ENCODE data around the gene ZXDC.

ZXDC gene

DNA sequence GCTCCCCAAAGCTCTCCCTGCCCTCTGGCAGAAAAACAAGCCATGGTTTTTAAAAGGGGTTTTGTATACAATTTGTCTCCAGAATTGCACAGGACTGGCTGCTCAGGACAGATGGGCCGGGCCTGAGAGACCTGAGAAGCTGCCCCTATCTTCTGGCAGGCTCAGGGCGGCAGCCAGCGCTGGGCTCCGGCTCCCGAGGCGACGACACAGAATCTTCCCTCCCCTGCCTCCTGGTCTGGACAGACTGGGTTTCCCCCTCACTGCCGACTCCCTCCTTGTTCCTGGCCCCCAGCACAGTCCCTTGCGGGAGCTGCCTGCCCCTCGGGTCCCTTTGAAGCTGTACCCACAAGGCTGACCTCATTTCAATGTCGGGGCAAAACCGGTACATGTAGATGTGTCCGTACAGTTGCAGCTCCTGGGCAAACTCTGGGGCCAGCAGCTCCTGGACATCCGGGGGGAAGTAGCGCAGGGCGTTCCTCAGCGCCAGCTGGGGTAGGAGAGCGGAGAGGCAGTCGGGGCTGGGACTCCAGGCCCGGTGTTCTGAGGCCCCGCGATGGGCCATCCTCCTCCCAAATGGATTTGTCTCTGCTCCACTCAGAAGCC lies 34.7 kb upstream of the ZXDC start:
- DNase-seq: no peak

DNA sequence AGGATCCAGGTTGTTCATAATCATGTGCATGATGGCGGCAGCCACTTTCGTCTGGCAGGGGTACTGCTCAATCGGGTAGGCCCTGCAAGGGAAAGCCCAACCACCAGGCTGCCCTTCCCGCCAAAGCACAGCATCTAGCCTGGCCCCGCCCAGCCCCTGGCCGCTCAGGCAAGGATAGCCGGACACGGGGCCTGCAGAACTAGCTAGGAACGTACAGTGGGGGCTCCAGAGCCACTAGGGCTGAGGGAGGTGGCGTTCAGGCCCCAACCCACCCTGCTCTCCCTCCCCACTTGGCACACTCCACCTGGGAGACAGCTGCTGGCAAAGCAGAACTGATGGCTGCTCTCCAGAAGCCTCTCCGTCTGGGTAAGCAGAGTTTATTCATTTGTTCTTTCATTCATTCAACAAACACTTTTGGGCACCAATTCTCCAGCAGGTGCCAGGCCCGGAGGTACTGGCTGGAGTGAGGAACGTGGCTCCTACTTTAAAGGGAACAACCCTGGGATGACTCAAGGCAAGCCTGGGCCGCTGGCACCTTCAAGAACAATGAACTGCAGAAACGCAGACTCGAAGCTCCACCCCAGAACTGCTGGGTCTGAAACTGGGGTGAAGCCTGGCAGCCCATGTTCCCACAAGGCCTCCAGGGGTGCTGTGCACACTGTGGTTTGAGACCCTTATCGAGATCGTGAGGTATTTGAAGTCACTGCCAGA lies 34.1 kb upstream of the ZXDC start:
- DNase-seq: no peak

DNA sequence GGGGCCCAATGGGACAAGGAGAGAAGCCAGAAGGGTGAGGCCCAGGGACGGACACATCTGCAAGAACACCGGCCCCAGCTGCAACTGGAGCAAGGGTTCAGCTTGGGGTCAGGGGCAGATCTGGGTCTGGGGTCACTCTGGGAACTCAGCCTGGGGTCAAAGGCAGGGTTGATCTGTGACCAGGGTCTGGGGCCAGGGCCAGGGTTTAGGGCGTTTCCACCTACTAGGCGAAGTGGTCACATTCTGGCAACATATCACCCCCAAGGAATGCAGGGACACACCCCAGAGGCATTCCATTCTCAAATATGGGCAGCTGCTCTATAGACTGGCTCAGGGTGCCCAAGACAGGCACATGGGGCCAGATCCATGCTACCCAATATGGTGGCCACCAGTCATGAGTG lies 32.9 kb upstream of the ZXDC start:
- no peak for DNase-seq

DNA sequence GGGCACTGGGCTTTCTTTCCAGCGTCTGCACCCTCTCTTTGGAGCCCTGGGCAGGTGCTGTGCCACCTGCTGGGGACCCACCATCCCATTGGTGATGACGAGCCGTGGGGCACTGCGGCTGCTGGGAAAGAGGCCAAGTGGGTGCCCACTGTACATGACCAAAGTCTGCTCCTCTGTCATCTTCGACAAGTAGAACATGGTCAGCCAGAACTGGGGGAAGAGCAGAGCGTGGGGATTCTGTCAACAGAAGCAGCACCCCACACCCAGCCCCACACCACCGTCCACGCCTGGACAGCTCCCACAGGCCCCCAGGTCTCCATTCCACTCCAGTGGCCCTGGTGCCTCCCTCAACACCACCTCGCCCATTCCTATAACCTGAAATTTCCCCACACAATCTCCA lies 32.2 kb upstream of the ZXDC start:
- DNase-seq: no peak

DNA sequence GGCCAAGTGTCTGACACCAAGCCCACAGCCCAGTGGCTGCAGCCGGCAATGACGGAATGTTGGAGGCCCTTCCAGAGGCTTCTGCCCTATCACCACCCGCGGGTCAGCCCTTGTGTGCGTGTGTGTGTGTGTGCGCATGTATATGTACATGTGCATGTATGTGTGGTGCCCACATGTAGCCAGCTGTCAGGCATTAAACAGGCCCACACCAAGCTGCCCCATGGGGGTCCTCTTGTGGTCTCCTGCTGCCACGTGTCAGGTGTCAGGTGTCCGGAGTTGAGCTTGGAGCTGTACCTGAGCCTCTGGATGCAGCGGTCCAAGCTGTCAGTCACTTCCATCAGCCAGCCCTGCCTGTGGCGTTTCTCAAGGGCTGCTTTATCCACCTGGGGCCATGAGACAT lies 28.0 kb upstream of the ZXDC start:
- DNase-seq: no peak

DNA sequence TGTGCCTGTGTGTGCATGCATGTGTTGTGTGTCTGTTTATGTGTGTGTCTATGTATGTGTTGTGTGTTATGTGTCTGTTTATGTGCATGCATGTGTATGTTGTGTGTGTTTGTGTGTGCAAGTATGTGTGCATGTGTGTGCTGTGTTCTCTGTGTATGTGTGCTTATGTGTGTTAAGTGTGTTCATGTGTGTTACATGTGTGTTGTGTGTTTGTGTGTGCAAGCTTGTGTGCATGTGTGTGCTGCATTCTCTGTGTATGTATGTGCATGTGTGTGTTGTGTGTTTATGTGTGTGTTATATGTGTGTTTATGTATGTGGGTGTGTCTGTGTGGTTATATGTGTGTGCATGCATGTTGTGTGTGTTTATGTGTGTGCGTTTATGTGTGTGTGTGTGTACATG lies 27.0 kb upstream of the ZXDC start:
- no peak for DNase-seq

DNA sequence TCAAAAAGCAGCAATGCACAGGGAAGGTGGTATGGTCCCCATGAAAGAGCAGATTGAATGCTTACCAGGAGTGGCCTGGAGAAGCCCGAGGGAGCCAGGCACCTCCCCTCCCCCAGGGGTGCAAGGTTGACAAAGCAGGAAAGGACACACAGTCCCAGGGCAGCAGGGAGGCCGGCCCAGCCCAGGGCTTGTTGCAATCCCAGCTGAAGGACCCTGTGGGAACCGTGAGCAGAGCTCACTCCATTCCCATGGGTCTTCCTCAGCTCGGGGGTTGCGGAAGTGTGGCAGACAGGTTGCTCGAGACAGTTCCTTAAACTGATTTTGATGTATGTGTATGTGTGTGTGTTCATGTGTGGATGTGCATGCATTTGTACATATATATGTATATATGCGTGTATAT lies 26.0 kb upstream of the ZXDC start:
- DNase-seq: no peak

DNA sequence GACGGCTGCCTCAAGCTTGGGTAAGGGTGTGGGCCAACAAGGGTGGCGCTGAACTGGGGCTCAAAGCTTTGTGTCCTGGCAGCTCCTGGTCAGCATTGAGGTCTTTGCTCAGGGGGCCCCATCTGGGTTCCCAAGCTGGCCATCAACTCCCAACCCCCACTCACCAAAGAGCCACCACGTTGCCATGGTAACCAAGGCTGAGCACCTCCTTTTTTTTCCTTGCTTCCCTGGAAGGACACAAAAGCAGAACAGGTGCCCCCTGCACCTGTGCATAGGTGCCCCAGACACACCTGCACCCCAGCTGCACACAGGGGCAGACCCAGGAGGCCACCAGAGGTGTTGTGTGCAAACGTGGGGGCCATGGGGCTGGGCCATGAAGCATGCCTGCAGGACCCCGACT lies 25.4 kb upstream of the ZXDC start:
- no peak for DNase-seq

DNA sequence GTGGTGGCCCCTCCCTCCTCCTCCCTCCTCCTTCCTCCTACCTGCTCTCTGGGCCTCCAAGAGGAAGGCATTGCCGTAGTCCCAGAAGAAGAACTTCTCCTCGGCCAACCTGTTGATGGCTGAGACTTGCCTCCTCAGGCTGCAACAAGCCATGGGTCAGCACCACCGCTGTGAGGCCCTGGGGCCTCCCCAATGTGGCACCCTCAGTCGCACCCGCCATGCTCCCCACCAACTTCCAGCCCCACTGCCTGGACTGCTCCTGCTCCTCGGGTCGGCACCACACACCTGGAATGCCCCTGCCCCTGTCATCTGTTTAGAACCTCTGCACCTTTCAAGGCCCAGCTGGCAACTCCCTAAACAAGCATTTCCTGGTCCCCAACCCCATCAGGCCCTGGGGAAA lies 24.3 kb upstream of the ZXDC start:
- no peak for DNase-seq

DNA sequence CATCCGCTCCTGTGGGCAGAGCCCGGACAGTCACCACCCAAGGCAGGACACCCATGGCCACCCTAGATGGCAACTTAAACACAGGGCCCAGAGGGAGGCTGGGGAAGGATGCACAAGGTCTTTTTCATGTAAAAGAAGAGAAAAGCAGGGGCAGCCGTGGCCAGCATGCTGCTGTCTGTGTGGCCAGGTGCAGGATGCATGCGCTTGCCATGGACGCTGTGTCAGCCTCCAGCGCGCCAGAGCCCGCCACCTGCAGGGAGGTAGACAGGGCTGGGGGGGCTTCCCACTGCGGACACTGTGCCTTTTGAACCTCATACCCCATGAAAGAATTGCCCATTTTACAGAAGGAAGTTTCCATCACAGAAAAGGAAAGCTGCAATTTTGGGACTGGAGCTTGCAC lies 23.7 kb upstream of the ZXDC start:
- DNase-seq: no peak

DNA sequence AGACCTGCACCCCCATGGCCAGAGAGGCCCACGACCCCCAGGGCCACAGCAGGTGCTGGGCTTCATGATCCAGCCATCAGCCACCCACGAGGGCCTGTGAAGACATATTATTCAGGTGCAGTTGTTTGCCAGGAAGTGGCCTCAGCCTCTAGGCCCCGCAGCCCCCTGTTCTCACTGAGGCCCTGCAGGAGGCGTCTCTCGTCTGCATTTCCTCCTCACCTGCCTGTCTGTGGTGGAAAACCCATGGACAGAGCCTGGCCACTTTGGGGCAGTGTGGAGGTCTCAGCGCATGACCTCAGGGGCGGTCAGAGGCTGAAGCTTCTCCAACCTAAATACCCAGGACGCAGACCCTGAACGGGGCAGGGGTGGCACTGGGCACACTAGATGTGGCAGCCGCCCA lies 23.2 kb upstream of the ZXDC start:
- no peak for DNase-seq

DNA sequence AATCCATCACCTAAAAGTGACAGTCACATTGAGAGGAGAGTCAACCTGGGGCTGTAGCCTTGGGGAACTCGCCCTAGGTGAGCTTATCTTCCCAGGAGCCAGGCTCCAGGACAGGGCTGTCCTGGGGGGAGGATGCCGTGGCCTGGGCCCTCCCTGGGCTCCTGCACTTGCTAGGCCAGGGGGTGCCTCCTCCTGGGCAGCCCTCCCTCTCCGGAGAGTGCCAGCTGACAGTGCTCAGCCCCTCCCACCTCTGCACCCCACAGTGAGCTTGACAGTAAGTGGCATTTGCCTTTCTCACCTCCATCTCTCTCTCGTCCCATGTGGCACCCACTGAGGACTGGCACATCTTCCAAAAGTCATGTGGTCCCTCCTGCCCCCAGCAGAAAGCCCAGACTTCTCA lies 22.8 kb upstream of the ZXDC start:
- no peak for DNase-seq

DNA sequence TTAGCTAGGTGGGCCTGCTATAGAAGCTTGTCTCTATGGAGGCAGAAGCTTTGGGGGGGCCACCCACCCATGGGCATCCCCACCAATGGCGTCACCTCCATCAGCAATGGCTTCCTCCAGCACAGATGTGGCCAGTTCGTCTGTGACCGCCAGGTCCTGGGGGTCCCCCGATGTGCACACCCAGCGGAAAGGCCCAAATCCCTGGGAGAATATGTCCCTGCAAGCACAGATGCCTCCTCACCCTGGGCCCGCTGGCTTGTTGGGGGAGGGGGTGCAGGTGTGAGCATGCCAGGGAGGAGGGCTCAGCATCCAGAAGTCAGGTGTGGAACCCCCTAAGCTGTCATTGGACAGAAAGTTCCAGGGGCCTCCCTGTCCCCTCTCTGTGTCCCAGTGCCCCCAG lies 22.3 kb upstream of the ZXDC start:
- DNase-seq: no peak

DNA sequence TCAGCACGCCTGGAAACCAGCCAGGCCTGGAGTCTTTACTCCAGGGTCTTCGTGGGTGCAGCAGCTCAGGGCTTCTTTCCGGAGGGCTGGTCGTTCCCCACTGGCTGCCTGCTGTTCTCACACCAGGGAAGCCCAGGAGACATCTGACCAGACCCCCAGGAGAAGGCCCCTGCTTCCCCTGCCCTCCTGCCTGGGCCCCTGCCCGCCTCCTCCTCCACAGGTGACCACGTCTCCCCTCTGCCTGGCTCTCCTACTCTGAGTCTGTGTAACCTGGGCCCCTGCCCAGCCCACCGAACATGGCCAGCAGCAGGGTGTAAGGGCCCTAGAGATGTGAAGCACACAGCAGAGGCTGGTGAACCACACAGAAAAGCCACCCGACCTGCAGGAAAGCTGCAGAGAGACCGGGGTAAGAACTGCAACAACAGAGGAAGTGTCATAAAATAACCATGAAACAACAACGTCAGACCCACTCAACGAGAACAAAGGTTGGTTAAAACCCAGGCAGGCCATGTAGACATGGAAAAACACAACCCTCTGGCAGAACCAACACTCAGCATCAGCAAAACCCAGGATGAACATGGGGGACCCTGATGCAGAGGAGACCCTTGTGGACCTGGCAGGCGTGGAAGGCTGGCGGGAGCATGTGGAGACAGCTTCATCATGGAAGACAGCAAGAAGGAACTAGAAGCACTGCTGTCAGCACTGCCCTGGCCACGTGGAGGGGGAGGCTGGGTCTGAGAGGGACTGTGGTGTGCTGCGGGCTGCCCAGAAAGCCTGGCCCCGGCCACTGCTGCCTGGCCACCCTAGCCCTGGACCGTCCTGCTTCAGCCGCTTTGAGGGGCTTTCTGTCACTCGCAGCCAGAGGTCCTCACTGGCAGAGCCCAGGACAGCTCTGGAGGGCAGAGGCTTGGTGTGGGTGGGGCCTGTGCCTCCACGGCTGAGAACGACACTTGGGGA lies 21.5 kb upstream of the ZXDC start:
- no peak for DNase-seq

DNA sequence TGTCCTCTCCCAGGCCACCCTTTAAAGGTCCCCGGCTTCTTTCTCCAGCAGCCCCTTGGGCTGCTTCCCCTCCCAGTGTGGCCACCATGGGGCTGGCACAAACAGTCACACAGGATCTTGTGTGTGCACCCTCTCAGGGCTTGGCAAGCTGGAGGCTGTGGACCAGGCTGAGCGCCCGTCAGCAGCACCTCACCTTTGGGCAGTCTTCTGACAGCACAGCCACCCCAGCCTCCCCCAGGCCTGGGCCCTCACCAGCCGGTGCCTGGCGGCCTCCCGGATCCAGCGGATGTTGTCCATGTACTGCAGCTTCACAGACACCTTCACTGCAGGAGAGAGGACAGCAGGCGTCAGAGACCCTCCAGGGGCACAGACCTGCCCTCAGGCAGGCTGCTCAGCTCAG lies 20.1 kb upstream of the ZXDC start:
- DNase-seq: no peak

DNA sequence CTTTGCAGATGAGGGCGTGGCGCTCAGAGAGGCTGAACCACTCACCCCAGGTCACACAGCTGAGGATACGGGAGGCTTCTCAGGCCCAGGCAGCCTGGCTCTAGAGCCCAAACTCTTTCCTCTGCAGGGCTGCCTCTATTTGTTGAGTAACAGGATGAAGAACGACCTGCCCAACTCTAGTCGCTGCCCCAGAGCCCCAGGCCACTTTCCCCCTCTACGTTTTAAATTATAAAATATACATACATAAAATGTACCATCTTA lies 19.2 kb upstream of the ZXDC start:
- no peak for DNase-seq

DNA sequence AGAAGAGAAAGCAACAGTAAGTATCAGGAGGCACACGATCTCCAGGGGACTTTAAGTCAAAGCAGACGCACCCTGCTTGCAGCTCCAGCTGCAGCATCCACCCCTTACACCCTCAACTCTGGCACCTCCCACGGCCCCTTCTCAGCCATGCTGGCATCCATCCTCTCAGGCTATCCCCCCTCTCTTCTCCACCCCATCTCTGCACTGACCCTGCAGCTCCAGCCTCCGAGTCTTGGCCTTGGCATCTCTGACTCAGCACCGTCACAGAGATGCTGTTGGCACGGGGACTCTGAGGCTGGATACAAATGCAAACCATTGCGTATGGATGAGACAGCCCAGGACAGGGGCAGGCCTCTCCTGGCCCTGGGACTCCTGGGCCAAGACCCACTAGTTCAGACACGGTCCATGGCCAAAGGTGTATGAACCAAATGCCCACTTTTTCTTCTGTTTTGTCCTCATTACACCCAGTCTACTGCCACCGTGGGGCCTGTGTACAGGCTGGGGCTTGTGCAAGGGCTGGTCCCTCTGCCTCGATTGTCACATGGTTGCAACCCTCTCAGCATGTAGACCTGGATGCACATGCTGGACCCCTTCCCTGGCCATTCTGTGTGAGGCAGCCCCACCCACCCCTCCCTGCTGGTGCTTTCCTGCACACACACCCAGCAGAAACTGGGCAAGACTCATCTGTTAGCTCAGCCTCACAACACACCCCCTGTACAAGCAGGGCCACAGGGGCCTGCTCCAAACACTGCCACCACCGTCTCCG lies 18.7 kb upstream of the ZXDC start:
- no peak for DNase-seq

DNA sequence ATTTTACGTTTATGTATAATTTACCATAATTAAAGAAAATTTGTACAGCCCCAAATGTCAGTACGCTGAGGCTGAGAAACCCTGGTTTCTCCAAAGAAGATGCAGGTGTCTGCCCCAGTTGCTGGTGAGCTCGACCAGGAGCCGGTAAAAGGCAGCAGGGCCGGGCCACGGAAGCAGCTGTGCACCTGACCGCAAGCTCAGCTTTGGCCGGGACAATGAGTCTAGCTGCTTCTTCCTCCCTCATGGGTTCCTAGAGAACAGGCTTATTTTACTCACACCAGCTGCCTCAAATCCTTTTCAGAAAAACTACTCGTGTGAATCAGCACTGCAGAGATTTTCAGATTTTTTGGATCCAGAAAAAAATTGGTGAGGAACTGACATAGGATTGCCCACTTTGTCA lies 18.0 kb upstream of the ZXDC start:
- DNase-seq: no peak

DNA sequence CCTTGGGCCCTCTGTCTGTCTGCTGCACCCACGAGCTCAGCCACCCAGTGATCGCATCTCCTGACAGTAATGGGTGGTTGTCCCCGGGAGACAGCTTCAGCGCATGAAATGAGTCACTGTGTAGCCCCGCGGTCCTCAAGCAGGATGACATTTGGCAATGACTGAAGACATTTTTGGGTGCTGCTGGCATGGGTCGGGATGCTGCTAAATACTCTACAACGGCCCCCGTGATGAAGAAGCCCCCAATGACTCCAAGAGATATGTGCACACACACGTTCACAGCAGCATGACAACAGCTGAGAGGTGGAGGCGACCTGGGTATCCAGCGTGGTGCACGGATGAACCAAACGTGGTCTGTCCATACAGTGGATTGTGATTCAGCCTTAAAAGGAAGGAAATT lies 17.4 kb upstream of the ZXDC start:
- no peak for DNase-seq

DNA sequence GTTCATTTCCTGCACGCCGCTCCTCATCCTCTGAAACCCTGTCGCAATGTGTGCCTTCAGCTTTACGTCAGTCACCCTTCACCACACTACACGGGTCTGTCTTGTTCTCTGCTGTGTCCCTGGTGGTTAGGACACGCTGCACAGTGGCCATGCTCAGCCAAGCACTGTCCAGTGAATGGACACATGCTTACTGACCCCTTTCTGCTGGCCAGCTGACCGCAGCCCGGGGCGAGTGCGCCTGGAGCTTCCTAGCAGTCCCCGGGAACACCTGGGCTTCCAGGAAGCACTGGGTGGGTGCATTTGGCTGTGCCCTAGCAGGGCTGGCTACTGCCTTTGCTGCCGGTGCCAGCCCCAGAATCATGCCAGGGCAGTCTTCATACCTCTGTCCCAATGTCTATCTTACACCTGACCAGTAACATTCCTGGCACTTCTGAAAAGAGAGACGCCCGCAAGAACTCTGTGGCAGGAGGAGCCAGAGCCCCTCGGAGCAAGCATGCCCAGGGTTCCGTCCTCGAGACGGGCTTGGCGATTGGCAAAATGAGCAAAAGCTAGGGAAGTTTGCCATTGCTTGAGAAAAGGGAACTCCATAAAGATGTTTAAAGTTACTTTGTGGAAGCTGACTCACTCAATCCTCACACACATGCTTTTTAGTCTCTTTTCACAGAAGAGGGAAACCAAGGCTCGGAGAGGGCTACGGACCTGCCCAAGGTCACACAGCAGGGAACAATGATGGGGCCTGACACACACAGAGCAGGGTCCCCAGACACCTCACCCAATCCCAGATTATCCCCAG lies 15.7 kb upstream of the ZXDC start:
- no peak for DNase-seq

DNA sequence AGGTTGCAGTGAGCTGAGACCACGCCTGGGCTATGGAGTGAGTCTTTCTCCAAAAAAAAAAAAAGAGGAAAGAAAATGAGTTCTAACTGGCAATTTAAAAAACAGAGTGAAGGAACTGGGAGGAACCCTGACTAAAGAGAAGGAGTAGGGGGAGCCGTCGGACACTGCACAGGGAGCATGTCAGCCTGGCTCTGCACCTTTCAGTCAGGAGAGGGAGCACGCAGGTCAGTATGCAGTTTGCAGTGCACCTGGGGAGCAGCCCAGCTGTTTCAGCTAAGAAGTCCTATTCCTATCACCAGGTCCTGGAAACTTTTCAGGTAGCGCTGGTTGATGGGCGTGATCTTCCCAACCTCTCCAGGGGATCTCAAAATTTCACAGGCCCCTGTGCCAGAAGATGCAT lies 14.9 kb upstream of the ZXDC start:
- DNase-seq: no peak

DNA sequence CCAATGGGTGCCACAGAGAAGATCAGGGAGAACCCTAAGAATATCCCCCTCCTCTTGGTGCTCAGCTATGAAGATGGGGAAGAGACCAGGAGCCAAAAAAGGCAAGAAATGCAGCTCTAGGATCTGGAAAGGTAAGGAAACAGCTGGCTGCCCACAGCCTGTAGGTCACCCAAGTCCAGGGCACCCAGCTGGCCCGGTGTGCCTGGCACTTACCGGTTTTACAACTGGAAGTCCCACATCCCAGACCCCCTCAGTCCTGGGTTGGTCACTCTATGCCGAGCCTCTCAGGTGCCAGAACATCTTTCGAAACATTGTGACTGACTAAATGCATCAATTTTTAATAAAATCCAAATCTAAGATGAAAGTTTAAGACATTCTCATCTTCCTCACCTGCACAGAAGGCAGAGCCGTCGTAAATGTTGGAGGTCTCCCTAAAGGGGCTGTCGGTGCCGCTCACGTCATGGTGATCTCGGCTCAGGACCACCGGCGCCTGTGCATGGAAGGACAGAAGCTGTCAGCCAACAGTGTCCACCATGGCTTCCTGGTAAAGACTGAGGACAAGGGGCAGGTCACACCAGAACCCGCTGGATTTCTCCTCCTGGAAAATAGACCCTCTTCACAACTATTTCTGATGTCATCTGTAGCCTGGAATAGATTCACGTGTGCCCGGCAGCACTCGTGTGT lies 13.3 kb upstream of the ZXDC start:
- DNase-seq: no peak

Data from NCI-H2081 treated with DMSO at 0.1 percent for 48 hours (cell line).